Ascending aorta (tissue), 2 donors: ENCODE data around the gene VSIR. TPM values are rescaled to one million over a fixed set of nuclear protein-coding genes. Genes with fewer than 3 reads are reported as not detected.

Experiments
- DNase-seq, 2 donors: peaks; one replicate each; pipeline ENCODE4 v3.0.0-alpha.2; 2019; ENCODE audit warnings: low spot score in 2 of 2
- H3K27ac ChIP-seq, 2 donors: fragments of 200-600 bp; sonication (generic); one replicate each; pipeline ENCODE4 v1.5.1; 2016 to 2017; ENCODE audit warnings: mild to moderate bottlenecking in 1 of 2
- H3K27me3 ChIP-seq: fragments of 200-600 bp; sonication (generic); one replicate; pipeline ENCODE4 v1.5.1; 2017
- H3K36me3 ChIP-seq, 2 donors: fragments of 200-600 bp; sonication (generic); one replicate each; pipeline ENCODE4 v1.5.1; 2016
- H3K4me1 ChIP-seq, 2 donors: fragments of 200-600 bp; sonication (generic); one replicate each; pipeline ENCODE4 v1.5.1; 2016 to 2017; ENCODE audit warnings: mild to moderate bottlenecking in 1 of 2
- H3K4me3 ChIP-seq, 2 donors: fragments of 200-600 bp; sonication (generic); one replicate each; pipeline ENCODE4 v1.5.1; 2016 to 2017; ENCODE audit warnings: mild to moderate bottlenecking in 1 of 2
- H3K9me3 ChIP-seq, 2 donors: fragments of 200-600 bp; sonication (generic); one replicate each; pipeline ENCODE4 v1.5.1; 2016
- intact Hi-C: fragments of 100-400 bp; cut with DNase I; formaldehyde crosslinking; loops from one replicate; pipeline ENCODE4 v1.15.1; 2023
- total RNA-seq: library from RNA; depleted of rRNA; stranded (reverse); fragments of >200 nt; gene quantifications from one replicate; pipeline ENCODE4 v1.1.0, GENCODE V29; 2016
- TF ChIP-seq, protein P1 (sequence below), 3 experiments: fragments of 200-600 bp in 2 of 3; fragments of 450-650 bp in 1 of 3; sonication (generic) in 2 of 3; IDR thresholded peaks; one replicate each; pipeline ENCODE4 v1.5.1; 2016 to 2019; ENCODE audit warnings: antibody characterized with exemption in 3 of 3, mild to moderate bottlenecking in 1 of 3, moderate library complexity in 1 of 3

Gene VSIR
- total RNA-seq, 1 donor from 2014 or later = 193 TPM

DNA sequence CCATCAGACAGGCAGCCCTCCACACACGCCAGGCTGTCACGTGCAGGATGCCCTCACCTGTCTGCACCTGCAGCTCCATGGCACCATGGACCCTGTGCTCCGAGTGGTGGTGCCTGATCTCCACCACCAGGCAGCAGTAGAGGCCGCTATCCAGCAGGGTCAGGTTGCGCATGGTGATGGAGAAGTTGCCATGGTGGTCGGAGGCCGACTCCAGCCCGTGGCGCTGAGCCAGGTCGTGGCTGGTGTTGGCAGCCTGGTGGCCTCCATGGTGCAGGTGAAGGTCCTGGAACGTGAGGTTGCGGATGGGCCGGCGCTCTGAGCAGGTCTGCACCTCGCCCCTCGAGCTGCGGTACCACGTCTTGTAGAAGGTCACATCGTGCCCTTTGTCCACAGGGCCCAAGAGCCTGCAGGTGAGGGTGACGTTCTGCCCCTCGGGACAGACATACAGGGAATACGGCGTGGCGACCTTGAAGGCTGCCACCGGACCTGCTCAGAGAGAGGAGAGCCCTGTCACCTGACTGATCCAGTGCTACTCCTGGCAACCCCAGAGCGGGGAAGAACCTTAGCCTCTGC is 11.7 kb downstream of the VSIR start:
- no peak for DNase-seq
- Histone ChIP-seq H3K9me3 (no peaks in the 10 kb centered on the region), H3K27ac (no peak overlapping the region), H3K4me1 (peaks cover 19 to 22% of the 10 kb centered on the region in 2 donors), H3K27me3 (no peaks in the 10 kb centered on the region), H3K36me3 (peaks cover 42 to 52% of the 10 kb centered on the region in 2 donors), H3K4me3 (no peak overlapping the region)
- TF ChIP-seq, protein P1, sequence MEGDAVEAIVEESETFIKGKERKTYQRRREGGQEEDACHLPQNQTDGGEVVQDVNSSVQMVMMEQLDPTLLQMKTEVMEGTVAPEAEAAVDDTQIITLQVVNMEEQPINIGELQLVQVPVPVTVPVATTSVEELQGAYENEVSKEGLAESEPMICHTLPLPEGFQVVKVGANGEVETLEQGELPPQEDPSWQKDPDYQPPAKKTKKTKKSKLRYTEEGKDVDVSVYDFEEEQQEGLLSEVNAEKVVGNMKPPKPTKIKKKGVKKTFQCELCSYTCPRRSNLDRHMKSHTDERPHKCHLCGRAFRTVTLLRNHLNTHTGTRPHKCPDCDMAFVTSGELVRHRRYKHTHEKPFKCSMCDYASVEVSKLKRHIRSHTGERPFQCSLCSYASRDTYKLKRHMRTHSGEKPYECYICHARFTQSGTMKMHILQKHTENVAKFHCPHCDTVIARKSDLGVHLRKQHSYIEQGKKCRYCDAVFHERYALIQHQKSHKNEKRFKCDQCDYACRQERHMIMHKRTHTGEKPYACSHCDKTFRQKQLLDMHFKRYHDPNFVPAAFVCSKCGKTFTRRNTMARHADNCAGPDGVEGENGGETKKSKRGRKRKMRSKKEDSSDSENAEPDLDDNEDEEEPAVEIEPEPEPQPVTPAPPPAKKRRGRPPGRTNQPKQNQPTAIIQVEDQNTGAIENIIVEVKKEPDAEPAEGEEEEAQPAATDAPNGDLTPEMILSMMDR (IDR thresholded peaks at IDR 0.05) = no peak
- intact Hi-C loops = no loop called here

DNA sequence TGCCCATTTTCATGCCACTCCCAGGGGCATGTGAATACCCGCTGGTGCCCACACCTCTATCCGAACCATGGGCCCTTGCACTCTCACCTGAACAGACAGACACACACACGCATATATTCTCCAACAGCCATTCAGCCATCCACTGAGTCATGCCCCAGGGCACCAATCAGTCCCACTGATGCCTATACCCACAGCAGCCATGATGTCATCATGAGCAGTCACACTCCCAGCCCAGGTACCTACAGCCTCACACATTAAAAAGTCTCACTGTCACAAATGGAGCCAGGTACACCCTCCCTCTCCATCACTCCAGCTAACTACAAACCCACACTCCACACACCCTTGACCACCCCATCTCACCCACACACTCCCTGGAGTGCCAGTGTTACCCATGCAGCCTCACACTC is 12.2 kb downstream of the VSIR start:
- H3K9me3 ChIP-seq = no peaks in the 10 kb centered on the region
- H3K4me3 ChIP-seq = no peak overlapping the region
- H3K27me3 ChIP-seq = no peaks in the 10 kb centered on the region
- H3K36me3 ChIP-seq = peaks cover 47 to 57% of the 10 kb centered on the region in 2 donors
- intact Hi-C loops = no loop called here
- no peak overlapping the region for H3K27ac ChIP-seq
- H3K4me1 ChIP-seq = peaks cover 14 to 17% of the 10 kb centered on the region in 2 donors
- TF ChIP-seq, protein P1 (IDR thresholded peaks at IDR 0.05) = no peak
- DNase-seq = no peak

DNA sequence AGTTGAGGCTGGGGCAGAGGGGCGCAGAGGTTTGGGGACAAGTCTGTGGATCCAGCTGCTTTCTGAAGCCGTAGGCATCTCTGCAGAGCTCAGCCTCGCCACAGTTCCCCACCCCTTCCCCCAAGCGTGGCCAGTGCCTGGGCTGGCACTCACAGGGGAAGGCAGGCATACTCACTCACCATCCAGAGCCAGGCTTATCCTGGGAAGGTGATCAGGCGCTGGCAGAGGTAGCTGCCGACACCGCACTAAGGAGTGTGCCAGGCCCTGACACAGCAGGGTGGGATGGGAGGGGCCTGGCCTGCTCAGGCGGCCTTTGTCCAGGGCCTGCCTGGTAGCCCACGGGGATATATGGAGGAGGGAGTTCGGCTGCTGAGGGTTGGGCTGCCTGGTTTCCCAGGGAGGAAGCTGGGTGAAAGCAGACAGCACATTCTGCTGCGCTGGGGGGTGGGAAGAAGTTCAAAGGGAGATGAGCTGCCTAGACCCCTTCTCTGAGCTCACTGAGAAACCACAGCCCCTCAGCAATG is 15.9 kb downstream of the VSIR start:
- H3K27me3 ChIP-seq = no peaks in the 10 kb centered on the region
- intact Hi-C loops = no loop called here
- H3K9me3 ChIP-seq = no peaks in the 10 kb centered on the region
- no peak overlapping the region for H3K4me3 ChIP-seq
- DNase-seq = no peak
- H3K27ac ChIP-seq = no peak overlapping the region
- H3K4me1 ChIP-seq = no peaks in the 10 kb centered on the region
- TF ChIP-seq, protein P1 (IDR thresholded peaks at IDR 0.05) = no peak
- H3K36me3 ChIP-seq = peaks cover 66 to 82% of the 10 kb centered on the region in 2 donors

DNA sequence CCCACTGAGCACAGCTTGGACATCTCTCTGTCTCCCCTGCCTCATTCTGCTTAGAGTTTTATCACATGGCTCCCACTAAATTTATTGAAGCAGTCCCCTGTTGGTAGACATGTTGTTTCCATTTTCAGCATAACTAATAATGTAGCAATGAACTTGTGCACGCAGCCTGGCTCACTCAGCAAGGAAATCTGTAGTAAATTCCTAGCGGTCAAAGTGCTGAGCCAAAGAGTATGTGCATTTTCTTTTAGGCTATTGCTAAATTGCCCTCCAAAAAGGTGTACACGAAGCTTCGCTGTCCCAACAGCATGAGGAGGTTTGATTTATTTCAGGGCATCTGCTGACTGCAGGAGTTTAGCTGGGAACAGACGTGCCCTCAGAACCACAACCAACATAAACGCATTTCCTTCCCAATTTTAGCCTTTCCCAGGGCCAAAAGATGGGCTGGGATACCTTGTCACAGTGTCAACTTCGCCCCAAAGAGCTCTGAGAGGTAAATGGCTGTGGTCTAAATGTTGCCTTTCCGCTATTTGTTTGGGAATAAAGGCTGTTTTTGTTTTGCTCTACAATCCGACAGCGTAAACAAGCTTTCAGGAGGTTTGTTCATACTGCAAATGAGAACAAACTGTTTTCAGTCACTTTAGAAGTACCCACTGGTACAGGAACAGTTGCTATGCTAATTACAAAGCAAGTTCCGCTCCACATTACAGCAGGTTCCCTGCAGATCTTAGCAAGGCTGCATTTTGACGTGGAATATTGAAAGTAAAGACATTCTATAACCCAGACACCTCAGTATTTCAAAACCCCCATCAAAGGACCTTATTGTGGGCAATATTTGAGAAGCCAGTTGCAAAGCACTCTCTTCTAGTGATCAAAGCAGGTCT is 16.8 kb downstream of the VSIR start:
- Histone ChIP-seq H3K4me3 (no peak overlapping the region), H3K27ac (no peak overlapping the region), H3K9me3 (no peaks in the 10 kb centered on the region), H3K27me3 (no peaks in the 10 kb centered on the region), H3K36me3 (peaks cover 72 to 84% of the 10 kb centered on the region in 2 donors), H3K4me1 (no peaks in the 10 kb centered on the region)
- no peak for DNase-seq
- TF ChIP-seq, protein P1 (IDR thresholded peaks at IDR 0.05) = no peak
- intact Hi-C loops = no loop called here

DNA sequence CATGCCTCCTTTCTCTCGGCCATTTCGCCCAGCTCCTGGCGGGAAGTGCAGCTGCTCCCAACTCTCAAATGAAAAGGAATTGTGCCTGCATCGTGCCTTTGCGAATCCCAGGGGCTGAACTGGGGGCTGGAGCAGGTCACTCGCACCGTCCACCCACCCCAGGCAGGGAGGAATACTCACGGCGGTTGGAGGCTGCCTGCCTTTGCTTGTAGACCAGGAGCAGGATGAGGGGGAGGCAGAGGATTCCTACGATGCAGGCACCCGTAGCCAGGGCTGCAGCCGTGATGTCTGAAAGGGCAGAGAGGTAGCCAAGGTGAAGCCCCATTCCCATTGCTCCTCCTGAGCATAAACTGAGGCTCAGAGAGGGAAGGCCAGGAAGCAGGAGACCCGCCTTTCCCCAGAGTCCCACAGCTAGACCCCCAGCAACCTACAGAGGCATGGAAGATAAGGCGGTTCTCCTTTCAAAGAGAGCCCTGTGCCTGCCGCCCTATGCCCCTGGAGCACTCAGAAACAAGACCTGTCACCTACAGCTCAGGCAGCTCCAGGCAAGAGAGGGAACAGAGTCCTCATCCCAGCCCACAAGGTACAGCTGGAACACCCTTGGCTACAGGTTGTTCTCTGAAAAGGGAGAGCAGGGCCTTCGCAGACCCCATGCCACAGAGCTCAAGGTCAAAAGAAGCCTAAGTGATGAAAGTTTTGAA is 18.0 kb downstream of the VSIR start:
- Histone ChIP-seq H3K4me1 (no peaks in the 10 kb centered on the region), H3K4me3 (no peak overlapping the region), H3K27me3 (no peaks in the 10 kb centered on the region), H3K27ac (no peak overlapping the region), H3K9me3 (no peaks in the 10 kb centered on the region), H3K36me3 (peaks cover 71 to 84% of the 10 kb centered on the region in 2 donors)
- TF ChIP-seq, protein P1 (IDR thresholded peaks at IDR 0.05) = no peak
- DNase-seq = no peak
- intact Hi-C loops = no loop called here
